Astrocyte (in vitro differentiated cells and primary cell): Measurements from ENCODE around the gene BLTP2.

ENCODE experiments used
- CTCF ChIP-seq: IDR thresholded peaks from 2 replicates; pipeline ENCODE4 v1.5.1; 2011; ENCODE audit warnings: low read depth, mild to moderate bottlenecking, inconsistent platforms, low read length, moderate library complexity; ENCODE audit not compliant: insufficient read depth
- EZH2 ChIP-seq: IDR thresholded peaks from 2 replicates; pipeline ENCODE4 v1.6.1; 2012; ENCODE audit warnings: mild to moderate bottlenecking, low read length, inconsistent platforms; ENCODE audit not compliant: insufficient read depth

DNA sequence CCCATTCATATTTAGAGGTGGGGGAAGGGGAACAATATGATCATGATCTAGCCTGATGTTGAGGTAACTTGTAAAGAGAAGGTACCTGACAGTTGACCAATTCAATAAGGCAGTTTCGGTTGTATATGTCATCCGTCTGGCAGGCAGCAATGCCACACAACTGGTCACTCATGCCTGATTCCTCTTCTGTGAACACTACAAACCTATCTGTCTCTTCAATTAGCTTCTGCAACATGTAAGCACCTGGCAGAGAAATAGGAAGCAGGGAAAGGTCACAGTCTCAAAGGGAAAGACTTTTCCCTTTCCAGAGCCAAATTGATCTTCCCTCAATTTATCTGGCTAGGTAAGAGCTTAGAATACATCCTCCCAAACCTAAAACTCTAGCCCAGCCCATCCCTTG is 20.8 kb downstream of the BLTP2 start:
- no peak for TF ChIP-seq CTCF
- no peak for TF ChIP-seq EZH2
